NCI-H524 treated with DMSO at 0.1 percent for 48 hours (cell line): ENCODE measurements around the gene FOXP3.

Source experiments
- DNase-seq: peaks from one replicate; lab custom pipeline; 2025; lab: John Stamatoyannopoulos, UW

The FOXP3 gene

DNA sequence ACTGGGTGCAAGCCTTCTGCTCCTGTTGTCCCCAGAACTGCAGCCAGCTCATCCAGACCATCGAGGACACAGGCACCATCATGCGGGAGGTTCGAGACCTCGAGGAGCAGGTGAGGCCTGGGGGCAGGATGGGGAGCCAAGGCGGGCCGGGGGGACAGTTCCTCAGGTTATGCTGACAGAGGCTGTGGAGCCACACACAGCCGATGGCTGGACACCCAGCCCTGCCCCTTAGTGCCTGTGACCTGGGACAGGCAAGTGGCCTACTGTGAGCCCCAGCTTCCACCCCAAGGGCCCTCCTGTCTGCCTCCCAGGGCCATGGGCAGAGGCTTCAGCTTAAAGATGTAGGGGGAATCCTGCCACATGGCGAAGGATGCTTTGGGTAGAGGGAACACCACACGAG, 14.9 kb downstream of the FOXP3 start:
- no peak for DNase-seq

DNA sequence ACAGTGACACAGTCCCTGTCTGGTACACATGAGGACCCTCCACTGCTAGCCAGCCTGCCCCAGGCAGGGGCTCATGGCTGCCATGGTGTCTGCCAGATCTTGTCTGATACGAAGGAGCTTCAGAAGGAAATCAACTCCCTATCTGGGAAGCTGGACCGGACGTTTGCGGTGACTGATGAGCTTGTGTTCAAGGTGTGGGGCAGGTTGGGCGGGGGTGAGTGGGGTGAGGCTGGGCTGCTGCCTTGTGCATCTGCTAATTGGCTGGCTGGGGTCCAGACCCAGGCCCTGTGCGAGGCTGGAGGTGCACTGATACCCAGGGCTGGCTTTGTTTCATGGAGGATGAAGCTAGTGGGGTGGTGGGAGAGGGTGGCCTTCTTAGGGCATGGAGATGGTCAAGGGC, 15.4 kb downstream of the FOXP3 start:
- no peak for DNase-seq

- DNase-seq, result no peak
These were observed 16.3 kb downstream of the FOXP3 start for GRCh38 chrX:49247916-49248811.

DNA sequence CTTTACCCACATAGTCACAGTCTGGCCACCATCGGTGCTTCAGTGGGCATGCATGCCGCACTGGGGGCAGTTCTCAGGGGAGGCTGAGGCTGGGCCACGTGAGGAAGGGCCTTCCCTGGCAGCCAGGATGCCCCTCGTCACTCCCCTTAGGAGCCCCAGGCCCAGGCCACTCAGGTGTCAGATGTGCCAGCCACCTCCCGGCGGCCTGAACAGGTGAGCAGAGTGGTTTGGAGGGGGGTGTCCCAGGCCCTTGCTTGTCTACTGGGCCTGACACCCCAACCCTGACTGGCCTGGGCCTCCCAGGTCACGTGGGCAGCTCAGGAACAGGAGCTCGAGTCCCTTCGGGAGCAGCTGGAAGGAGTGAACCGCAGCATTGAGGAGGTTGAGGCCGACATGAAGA, 17.2 kb downstream of the FOXP3 start:
- no peak for DNase-seq

GRCh38 chrX:49246541-49246940, 18.0 kb downstream of the FOXP3 start:
- no peak for DNase-seq

DNA sequence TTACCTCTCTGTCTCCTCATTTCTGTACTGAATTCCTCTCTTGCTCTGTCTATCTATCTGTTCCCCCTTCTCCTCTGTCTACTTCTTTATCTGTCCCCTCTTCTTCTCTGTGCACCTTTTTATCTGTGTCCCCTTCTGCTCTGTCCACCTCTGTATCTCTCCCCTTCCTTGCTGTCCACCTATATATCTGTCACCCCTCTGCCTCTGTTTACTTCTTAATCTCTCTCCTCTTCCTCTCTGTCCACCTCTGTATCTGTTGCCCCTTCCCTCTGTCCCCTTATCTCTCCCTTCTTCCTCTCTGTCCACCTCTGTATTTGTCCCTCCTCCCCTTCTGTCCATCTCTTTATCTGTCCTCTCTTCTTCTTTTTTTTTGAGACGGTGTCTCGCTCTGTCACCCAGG, 20.3 kb downstream of the FOXP3 start:
- DNase-seq, result no peak

GRCh38 chrX:49243166-49243565, 21.3 kb downstream of the FOXP3 start:
- no peak for DNase-seq

DNA sequence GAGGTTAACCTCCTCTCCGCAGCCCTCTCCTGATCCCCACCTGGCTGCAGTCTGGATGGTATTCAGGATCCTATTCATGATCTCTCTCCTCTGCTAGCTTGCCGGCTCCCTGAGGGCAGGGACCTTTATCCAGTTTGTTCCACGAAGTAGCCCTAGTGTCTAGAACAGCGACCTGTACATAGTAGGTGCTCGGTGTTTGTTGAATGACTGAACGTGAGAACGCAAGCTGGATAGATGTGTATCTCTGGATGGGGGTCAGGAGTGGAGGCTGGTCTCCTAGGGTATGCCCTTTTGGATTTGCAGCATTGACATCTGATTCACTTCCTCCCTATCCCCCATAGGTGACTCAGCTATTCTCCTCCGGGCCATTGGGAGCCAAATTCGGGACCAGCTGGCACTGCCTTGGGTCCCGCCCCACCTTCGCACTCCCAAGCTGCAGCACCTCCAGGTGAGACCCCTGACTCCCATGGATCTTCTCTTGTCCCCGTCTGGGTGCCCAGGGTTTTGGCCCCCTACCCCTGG, 21.9 kb downstream of the FOXP3 start:
- DNase-seq, result no peak

DNA sequence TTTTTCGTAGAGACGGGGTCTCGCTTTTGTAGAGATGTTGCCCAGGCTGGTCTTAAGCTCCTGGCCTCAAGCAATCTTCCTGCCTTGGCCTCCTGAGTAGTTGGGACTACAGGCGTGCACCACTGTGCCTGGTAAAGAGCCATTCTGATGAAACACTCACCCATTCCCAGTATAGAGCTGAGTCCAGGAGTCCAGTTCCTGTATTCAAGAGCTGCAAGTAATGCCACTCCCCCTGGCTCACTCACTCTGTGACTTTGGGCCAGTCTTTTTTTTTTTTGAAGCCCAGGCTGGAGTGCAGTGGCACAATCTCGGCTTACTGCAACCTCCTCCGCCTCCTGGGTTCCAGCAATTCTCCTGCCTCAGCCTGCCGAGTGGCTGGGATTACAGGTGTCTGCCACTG, 25.8 kb downstream of the FOXP3 start:
- no peak for DNase-seq

GRCh38 chrX:49237060-49237459, 27.4 kb downstream of the FOXP3 start:
- no peak for DNase-seq

- DNase-seq, result no peak
These were observed 30.5 kb downstream of the FOXP3 start for GRCh38 chrX:49233887-49234555.

DNA sequence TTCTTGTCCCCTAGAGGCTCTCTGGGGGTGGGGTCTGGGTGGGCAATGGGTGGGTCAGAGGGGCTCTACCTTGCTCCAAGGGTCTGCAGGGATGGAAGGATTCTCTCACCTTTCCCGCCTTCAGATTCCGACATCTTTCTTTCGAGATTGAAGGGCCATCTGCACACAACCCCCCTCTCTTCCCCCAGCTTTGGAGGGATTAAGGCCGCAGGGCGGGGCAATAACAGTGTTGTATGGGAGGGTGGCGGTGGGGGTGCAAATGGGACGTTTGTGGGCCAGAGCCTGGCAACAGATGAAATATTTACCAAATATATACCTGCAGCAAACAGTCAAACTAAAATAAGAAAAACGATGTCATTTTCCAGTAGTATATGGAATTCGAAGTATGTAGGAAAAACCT, 31.3 kb downstream of the FOXP3 start, which contains the start of gene CACNA1F:
TSS of gene CACNA1F (minus strand) at position 165 of the 400 bp plus-strand sequence. CDS start at position 134, 31 bp downstream.
- peak; percentile 47 for DNase-seq

DNA sequence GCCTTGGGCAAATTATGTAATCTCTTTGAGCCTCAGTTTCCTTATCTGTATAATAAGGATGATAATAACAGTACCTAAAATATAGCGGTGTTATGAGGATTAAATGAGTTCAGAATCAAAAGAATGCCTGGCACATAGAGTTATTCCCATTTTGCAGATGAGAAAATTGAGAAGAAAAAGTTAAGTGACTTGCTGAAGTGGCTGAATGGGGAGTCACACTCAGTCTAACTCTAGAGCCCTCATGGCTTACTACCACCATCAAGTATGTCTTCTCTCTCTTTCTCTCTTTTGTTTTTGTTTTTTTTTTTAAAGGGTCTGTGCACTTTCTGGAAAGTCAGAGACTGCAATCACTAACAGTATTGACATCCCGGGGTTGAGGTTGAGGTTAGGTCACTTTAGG, 32.0 kb downstream of the FOXP3 start:
- DNase-seq, result no peak

DNA sequence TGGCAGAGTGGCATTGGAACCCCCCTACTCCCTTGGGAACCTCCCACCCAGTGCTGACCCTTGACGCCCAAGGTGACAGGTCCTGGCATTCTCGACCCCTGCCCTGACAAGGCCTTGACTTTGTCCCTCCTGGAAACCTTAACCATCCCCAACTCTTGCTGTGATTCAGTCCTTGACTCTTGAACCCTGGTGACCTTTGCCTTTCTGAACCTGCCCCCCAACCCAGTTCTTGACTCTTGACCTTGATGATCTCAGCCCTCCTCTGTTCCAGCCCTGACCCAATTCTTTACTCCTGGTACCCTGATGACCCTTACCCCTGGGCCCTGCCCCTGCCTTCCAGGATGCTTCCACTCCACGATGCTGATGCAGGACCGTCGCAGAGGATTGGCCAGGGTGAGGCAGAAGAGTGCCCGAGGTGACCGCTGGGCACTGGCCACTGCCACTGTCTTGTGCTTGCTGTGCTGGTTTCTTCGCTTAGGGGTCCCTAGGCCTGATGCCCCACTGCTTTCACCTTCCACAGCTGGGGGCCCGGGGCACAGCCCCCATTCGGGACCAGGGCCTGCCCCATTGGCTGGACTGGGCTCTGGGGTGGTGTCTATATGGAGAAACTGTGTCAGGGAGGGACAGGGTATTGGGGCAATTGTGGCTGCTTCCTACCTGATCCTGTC, 33.0 kb downstream of the FOXP3 start:
- DNase-seq, result no peak

DNA sequence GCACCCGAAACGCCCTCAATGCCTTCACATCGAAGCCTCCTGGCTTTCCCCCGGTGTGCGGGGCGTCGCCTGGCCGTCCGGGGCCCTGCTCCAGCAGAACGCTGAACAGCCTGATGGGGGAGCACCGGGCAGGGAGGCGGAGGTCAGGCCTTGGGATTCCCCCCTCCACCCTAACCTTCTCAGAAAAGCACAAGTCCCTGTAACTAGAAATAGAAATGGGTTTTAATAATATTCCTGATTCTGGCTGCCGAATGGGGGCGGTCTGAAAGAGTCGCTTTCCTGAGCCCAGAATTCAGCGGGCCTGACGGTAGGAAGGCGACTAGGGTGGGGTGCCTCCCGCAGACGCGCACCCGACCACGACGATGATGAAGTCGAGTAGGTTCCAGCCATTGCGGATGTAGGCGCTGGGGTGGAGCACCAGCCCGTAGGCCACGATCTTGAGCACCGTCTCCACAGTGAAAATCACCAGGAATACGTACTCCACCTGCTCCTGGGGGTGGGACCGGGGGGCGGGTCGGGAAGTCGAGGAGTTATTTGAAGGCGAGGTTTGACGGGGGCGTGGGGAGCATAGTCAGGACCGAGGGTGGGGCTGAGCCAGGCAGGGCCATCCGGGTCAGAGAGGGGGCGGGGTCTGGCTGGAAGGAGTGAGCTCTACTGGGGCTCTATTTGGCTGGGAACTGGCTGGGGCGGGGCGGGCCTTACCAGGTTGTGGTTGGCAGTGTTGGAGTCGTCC, 33.8 kb downstream of the FOXP3 start:
- no peak for DNase-seq

- DNase-seq, result no peak
These were observed 36.3 kb downstream of the FOXP3 start for GRCh38 chrX:49228185-49228584.

GRCh38 chrX:49227726-49228125, 36.8 kb downstream of the FOXP3 start:
- no peak for DNase-seq

DNA sequence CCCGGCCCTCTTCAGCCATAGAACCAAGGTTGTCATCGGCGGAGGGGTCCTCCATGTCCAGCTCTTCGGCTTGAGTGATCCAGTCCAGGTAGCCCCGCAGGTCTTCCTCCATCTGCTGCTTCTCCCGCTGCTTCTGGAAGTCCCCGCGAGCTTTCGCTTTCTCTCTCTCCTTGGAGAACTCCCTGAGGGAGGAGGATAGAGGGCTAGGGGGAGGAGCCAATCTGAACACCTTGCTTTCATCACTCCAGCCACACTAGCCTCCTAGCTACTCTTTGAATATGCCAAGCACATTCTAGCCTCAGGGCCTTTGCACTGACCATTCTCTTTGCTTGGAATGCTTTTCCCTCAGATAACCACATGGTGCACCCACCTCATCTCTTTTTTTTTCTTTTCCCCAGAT, 37.6 kb downstream of the FOXP3 start:
- DNase-seq, result no peak

DNA sequence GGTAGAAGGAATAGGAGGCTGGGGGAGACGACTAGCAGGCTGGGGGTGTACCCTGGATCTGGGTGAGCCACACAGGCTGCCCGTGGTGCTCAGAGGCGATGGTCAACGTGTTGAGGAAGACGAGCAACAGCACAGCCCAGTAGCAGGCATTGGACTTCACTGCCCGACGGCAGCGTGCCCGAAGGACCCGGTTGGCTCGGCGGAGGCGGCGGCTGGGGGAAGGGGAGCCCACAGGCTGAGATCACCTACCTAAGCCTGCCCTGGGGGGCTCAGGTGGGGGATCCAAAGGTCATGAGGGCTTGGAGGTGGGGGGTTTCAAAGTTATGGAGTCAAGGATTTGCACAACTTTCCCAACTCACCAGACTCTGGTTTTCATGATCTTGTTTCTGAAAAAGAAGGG, 38.7 kb downstream of the FOXP3 start:
- no peak for DNase-seq

DNA sequence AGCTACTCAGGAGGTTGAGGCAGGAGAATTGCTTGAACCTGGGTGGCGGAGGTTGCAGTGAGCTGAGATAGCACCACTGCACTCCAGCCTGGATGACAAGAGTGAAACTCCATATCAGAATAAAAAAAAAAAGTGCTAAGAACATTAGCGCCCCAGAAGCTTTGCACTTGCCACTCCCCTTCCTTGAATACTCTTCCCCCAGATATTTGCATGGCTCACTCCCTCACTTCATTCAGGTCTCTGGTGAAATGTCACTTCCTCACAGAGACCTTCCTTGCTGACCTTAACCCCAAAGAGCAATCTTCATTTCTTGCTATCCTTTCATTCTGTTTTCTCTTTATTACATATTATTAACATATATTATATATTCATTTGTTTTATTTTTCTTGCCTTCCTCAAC, 42.6 kb downstream of the FOXP3 start:
- no peak for DNase-seq

DNA sequence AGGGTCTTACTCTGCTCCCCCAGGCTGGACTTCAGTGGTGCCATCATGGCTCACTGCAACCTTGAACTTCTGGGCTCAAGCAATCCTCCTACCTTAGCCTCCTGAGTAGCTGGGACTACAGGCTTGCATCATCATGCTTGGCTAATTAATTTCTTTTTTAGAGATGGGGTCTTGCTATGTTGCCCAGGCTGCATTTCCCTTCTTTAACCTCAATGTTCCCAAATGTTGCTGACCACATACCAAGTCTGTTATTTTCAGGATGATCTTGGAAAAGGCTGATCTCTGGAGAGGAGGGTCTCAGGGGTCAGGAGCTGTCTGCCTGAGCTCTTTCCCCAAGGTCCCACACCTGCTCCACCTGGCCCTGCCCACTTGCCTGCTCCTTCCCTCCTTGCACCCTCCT, 44.4 kb downstream of the FOXP3 start:
- no peak for DNase-seq

DNA sequence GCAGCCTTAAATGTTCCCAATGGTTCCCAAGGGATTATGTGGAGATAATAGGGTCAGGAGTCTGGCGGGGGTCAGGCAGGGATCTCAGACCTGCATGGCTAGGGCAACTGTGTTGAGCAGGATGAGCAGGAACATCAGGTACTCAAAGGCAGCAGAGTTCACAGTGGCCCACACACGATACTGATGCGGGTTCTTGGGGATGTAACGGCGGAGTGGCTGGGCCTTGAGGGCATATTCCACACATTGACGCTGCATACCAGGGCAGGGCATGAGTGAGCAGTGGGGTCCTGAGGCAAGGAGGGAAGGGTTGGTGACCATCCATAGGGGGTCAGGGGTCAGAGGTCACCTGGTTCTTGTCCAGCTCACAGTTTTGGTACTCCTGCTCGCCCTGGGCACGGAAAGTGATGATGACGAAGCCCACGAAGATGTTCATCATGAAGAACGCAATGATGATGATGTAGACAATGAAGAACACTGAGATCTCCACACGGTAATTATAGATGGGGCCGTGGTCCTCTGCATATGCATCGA, 49.4 kb downstream of the FOXP3 start:
- no peak for DNase-seq
